Measurements from ENCODE around the gene SPAG17. TPM values are rescaled to one million over a fixed set of nuclear protein-coding genes. Genes with fewer than 3 reads are reported as not detected.

The SPAG17 gene
- total RNA-seq, 1 donor from 2014 or later, result not detected

GRCh38 chr1:118204648-118205047 is 19.6 kb upstream of the SPAG17 start:
- H3K27ac ChIP-seq (replicated peaks), result no peak overlapping the region
- intact Hi-C loops (cut with micrococcal nuclease), result no loop called here
- TF ChIP-seq CTCF (IDR thresholded peaks at IDR 0.05; ENCODE audit: borderline replicate concordance), result no peak
- no peaks in the 10 kb centered on the region for H3K27me3 ChIP-seq (ENCODE audit: low read depth)
- H3K36me3 ChIP-seq, result no peaks in the 10 kb centered on the region
- H3K4me3 ChIP-seq, result no peak overlapping the region
- no peaks in the 10 kb centered on the region for H3K4me1 ChIP-seq
- no peak for DNase-seq
- H3K9me3 ChIP-seq (replicated peaks), result no peaks in the 10 kb centered on the region

GRCh38 chr1:118204105-118204504 is 19.1 kb upstream of the SPAG17 start:
- no peak for TF ChIP-seq CTCF (IDR thresholded peaks at IDR 0.05; ENCODE audit: borderline replicate concordance)
- Histone ChIP-seq H3K27me3 (ENCODE audit: low read depth) (no peaks in the 10 kb centered on the region), H3K36me3 (no peaks in the 10 kb centered on the region), H3K27ac (replicated peaks) (no peak overlapping the region), H3K9me3 (replicated peaks) (no peaks in the 10 kb centered on the region), H3K4me1 (no peaks in the 10 kb centered on the region), H3K4me3 (no peak overlapping the region)
- intact Hi-C loops (cut with micrococcal nuclease), result no loop called here
- DNase-seq, result no peak

- H3K4me1 ChIP-seq, result no peaks in the 10 kb centered on the region
- H3K9me3 ChIP-seq (replicated peaks), result no peaks in the 10 kb centered on the region
- intact Hi-C loops (cut with micrococcal nuclease), result no loop called here
- H3K36me3 ChIP-seq, result no peaks in the 10 kb centered on the region
- H3K27ac ChIP-seq (replicated peaks), result no peak overlapping the region
- TF ChIP-seq CTCF (IDR thresholded peaks at IDR 0.05; ENCODE audit: borderline replicate concordance), result no peak
- H3K27me3 ChIP-seq (ENCODE audit: low read depth), result peaks cover 6% of the 10 kb centered on the region
- no peak overlapping the region for H3K4me3 ChIP-seq
- DNase-seq, result no peak
Observed at GRCh38 chr1:118202076-118202608, 17.1 kb upstream of the SPAG17 start.

- no peaks in the 10 kb centered on the region for H3K9me3 ChIP-seq (replicated peaks)
- intact Hi-C loops (cut with micrococcal nuclease), result no loop called here
- H3K27me3 ChIP-seq (ENCODE audit: low read depth), result peaks cover 6% of the 10 kb centered on the region
- no peaks in the 10 kb centered on the region for H3K4me1 ChIP-seq
- DNase-seq, result no peak
- no peak for TF ChIP-seq CTCF (IDR thresholded peaks at IDR 0.05; ENCODE audit: borderline replicate concordance)
- no peak overlapping the region for H3K27ac ChIP-seq (replicated peaks)
- no peak overlapping the region for H3K4me3 ChIP-seq
- no peaks in the 10 kb centered on the region for H3K36me3 ChIP-seq
Observed at GRCh38 chr1:118201524-118201923, 16.5 kb upstream of the SPAG17 start.

- no peak overlapping the region for H3K27ac ChIP-seq (replicated peaks)
- TF ChIP-seq CTCF (IDR thresholded peaks at IDR 0.05; ENCODE audit: borderline replicate concordance), result no peak
- no peak overlapping the region for H3K4me3 ChIP-seq
- intact Hi-C loops (cut with micrococcal nuclease), result no loop called here
- H3K4me1 ChIP-seq, result no peaks in the 10 kb centered on the region
- DNase-seq, result no peak
- no peaks in the 10 kb centered on the region for H3K36me3 ChIP-seq
- H3K27me3 ChIP-seq (ENCODE audit: low read depth), result peaks cover 6% of the 10 kb centered on the region
- H3K9me3 ChIP-seq (replicated peaks), result no peaks in the 10 kb centered on the region
Observed at GRCh38 chr1:118200836-118201235, 15.8 kb upstream of the SPAG17 start.
